GM12878 (cell line): ENCODE results near the gene C21orf91.

ENCODE experiments used
- CTCF ChIP-seq, 3 experiments: IDR thresholded peaks in 2 of 3; conservative IDR thresholded peaks in 1 of 3; 2 replicates each; pipeline ENCODE4 v1.5.1; 2011; ENCODE audit warnings: low read depth in 3 of 3, low read length in 3 of 3, mild to moderate bottlenecking in 3 of 3, control low read depth in 2 of 3, moderate library complexity in 2 of 3, inconsistent platforms in 1 of 3, mixed read lengths in 1 of 3; ENCODE audit not compliant: control insufficient read depth in 2 of 3, insufficient read depth in 1 of 3; ENCODE audit errors: extremely low read depth in 1 of 3
- EZH2 ChIP-seq: IDR thresholded peaks from 2 replicates; pipeline ENCODE4 v1.6.1; 2012; ENCODE audit warnings: low read depth, mild to moderate bottlenecking, control low read depth, inconsistent platforms, low read length, borderline replicate concordance; ENCODE audit not compliant: control insufficient read depth
- HDAC6 ChIP-seq: fragments of 200-600 bp; sonication (generic); IDR thresholded peaks from one replicate; pipeline ENCODE4 v1.8.0; 2017; ENCODE audit warnings: antibody characterized with exemption; ENCODE audit not compliant: unreplicated experiment
- KDM1A ChIP-seq: fragments of 200-600 bp; sonication (generic); IDR thresholded peaks from 2 replicates; pipeline ENCODE4 v1.6.1; 2016; ENCODE audit warnings: borderline replicate concordance
- MAX ChIP-seq: IDR thresholded peaks from 2 replicates; pipeline ENCODE4 v1.6.1; 2012; ENCODE audit warnings: low read depth, low read length, improper control_type of control experiment
- PKNOX1 ChIP-seq: fragments of 450-650 bp; IDR thresholded peaks from 2 replicates; pipeline ENCODE4 v1.6.1; 2016; ENCODE audit warnings: mild to moderate bottlenecking
- POLR2A ChIP-seq: IDR thresholded peaks from 2 replicates; pipeline ENCODE4 v1.6.1; 2011; ENCODE audit warnings: low read depth, mild to moderate bottlenecking, low read length
- POLR2AphosphoS5 ChIP-seq: IDR thresholded peaks from 2 replicates; pipeline ENCODE4 v1.6.1; 2011; ENCODE audit warnings: mild to moderate bottlenecking, low read length, inconsistent platforms
- SPI1 ChIP-seq: IDR thresholded peaks from 2 replicates; pipeline ENCODE4 v1.6.1; 2011; ENCODE audit warnings: low read depth, mild to moderate bottlenecking, low read length, moderate library complexity, borderline replicate concordance; ENCODE audit not compliant: insufficient read depth
- TAF1 ChIP-seq: IDR thresholded peaks from 2 replicates; pipeline ENCODE4 v1.6.1; 2011; ENCODE audit warnings: mild to moderate bottlenecking, low read depth, low read length, borderline replicate concordance
- TCF7 ChIP-seq: IDR thresholded peaks from 2 replicates; pipeline ENCODE4 v1.6.1; 2014; ENCODE audit warnings: antibody characterized with exemption, borderline replicate concordance
- ZBED1 ChIP-seq: IDR thresholded peaks from 2 replicates; pipeline ENCODE4 v1.6.1; 2016; ENCODE audit warnings: borderline replicate concordance
- ZNF687 ChIP-seq: fragments of 450-650 bp; IDR thresholded peaks from 2 replicates; pipeline ENCODE4 v1.6.1; 2017; ENCODE audit warnings: mild to moderate bottlenecking, moderate library complexity
- ZSCAN29 ChIP-seq: fragments of 450-650 bp; IDR thresholded peaks from 2 replicates; pipeline ENCODE4 v1.6.1; 2017; ENCODE audit warnings: mild to moderate bottlenecking, moderate library complexity

GRCh38 chr21:17763288-17764037 is 55.7 kb downstream of the C21orf91 start:
- TF ChIP-seq CTCF (IDR thresholded peaks at IDR 0.05 in 2 of 3, conservative IDR thresholded peaks at IDR 0.05 in 1 of 3; ENCODE audit: control insufficient read depth in 2 of 3, extremely low read depth in 1 of 3, insufficient read depth in 1 of 3, low read depth in 3 of 3, low read length in 3 of 3) = no peak
- no peak for TF ChIP-seq KDM1A
- no peak for TF ChIP-seq ZBED1
- no peak for TF ChIP-seq HDAC6
- no peak for TF ChIP-seq ZNF687
- no peak for TF ChIP-seq TAF1
- no peak for TF ChIP-seq EZH2
- no peak for TF ChIP-seq MAX
- TF ChIP-seq POLR2AphosphoS5 = no peak
- no peak for TF ChIP-seq TCF7
- no peak for TF ChIP-seq SPI1
- TF ChIP-seq POLR2A = no peak
- TF ChIP-seq ZSCAN29 = no peak
- no peak for TF ChIP-seq PKNOX1
